ENCODE measurements around the gene ARHGAP24. TPM values are rescaled to one million over a fixed set of nuclear protein-coding genes. Genes with fewer than 3 reads are reported as not detected.

Gene ARHGAP24
- total and polyA plus RNA-seq, 2 donors (not counting 3 experiments of a cell fraction or from before 2014, with no cell fraction given), result 52.1 to 79.4 TPM

GRCh38 chr4:85829276-85830051, 354.5 kb downstream of the ARHGAP24 start:
- CTCF ChIA-PET, result interaction anchor here (1.0 to 1.5 kb wide), 3 partner anchors 32 to 137 kb away, joined by 3 read pairs; no protein-coding TSS in a partner anchor
- Histone ChIP-seq H3K4me3 (replicated peaks in 1 of 3; ENCODE audit: insufficient read depth in 1 of 3, low read depth in 1 of 3, low read length in 3 of 3) (no peak overlapping the region), H3K9me1 (replicated peaks; ENCODE audit: control insufficient read depth, extremely low read depth, insufficient read depth, low read length) (no peaks in the 10 kb centered on the region), H3K79me2 (ENCODE audit: control insufficient read depth, insufficient read depth, low read length) (peaks cover 99% of the 10 kb centered on the region), H3K27ac (ENCODE audit: insufficient read depth, low read depth, low read length) (no peak overlapping the region), H3K27me3 (ENCODE audit: control insufficient read depth in 2 of 2, insufficient read depth in 2 of 2, low read length in 2 of 2) (no peaks in the 10 kb centered on the region), H2AFZ (ENCODE audit: low read depth, low read length) (no peak overlapping the region), H3K4me1 (ENCODE audit: control insufficient read depth, extremely low read depth, insufficient read depth, low read length) (peaks cover 33% of the 10 kb centered on the region), H4K20me1 (replicated peaks; ENCODE audit: control insufficient read depth, extremely low read depth, insufficient read depth, low read length) (peaks cover 4% of the 10 kb centered on the region), H3K36me3 (ENCODE audit: control insufficient read depth in 2 of 2, extremely low read depth in 1 of 2, insufficient read depth in 2 of 2, low read length in 2 of 2) (no peaks in the 10 kb centered on the region), H3K9ac (replicated peaks; ENCODE audit: extremely low read depth, insufficient read depth, low read length) (no peak overlapping the region), H3K4me2 (ENCODE audit: insufficient read depth, low read length) (no peak overlapping the region), H3K9me3 (replicated peaks; ENCODE audit: control insufficient read depth, insufficient read depth, low read length) (no peaks in the 10 kb centered on the region)
- DNase-seq (ENCODE audit: low read depth, low spot score), result no peak
- FAIRE-seq, result no peak
- intact Hi-C loops (cut with micrococcal nuclease) (no loop called here), dilution Hi-C loops (cut with MboI; ENCODE audit: extremely low pct_ligation_motif_present, low sequenced_read_pairs) (no loop called here)
- TF ChIP-seq JUN (IDR thresholded peaks at IDR 0.05; ENCODE audit: borderline replicate concordance, insufficient read depth, insufficient read length, low read depth) (no peak), POLR2AphosphoS5 (IDR thresholded peaks at IDR 0.05; ENCODE audit: insufficient read depth, low read depth, low read length) (no peak), EZH2 (IDR thresholded peaks at IDR 0.05; ENCODE audit: borderline replicate concordance, low read depth, low read length, severe bottlenecking) (no peak), POLR2A (IDR thresholded peaks at IDR 0.05; ENCODE audit: low read depth, low read length) (no peak), MAX (IDR thresholded peaks at IDR 0.05; ENCODE audit: insufficient read depth, insufficient read length) (no peak), FOS (IDR thresholded peaks at IDR 0.05; ENCODE audit: borderline replicate concordance, insufficient read depth, low read length) (no peak), GATA2 (IDR thresholded peaks at IDR 0.05; ENCODE audit: insufficient read depth, insufficient read length, low read depth, low read length) (no peak), MYC (IDR thresholded peaks at IDR 0.05; ENCODE audit: low read depth, low read length) (no peak), CTCF (IDR thresholded peaks at IDR 0.05; ENCODE audit: extremely low read depth in 1 of 2, insufficient read depth in 1 of 2, low read depth in 1 of 2, low read length in 2 of 2) (no peak)
- POLR2A ChIA-PET, result no interaction called here
- BruUV-seq (replicated peaks), result no TSS peak

Data from endothelial cell of umbilical vein (primary cell).